WTC11 (cell line): ENCODE measurements around the gene LAMC2. TPM values are rescaled to one million over a fixed set of nuclear protein-coding genes. Genes with fewer than 3 reads are reported as not detected.

Experiments
- ATAC-seq: fragments of 200-7000 bp; cut with Tn5 transposase; 2 replicates; pipeline ENCODE4 v1.10.0; 2021; ENCODE audit warnings: mild to moderate bottlenecking, moderate library complexity
- CTCF ChIA-PET: fragments of 300-600 bp; sonication (Branson Sonifier 250); formaldehyde crosslinking; loops from one replicate; lab custom pipeline; 2021; ENCODE audit warnings: antibody characterized with exemption; lab: Charles Lee
- POLR2A ChIA-PET: fragments of 350-600 bp; sonication (Branson Sonifier 250); formaldehyde crosslinking; loops from one replicate; lab custom pipeline; 2021; ENCODE audit warnings: antibody characterized with exemption; lab: Charles Lee
- DNase-seq: peaks from one replicate; pipeline ENCODE4 v3.0.0; 2021; ENCODE audit warnings: low spot score
- H3K27ac Mint-ChIP-seq: 2 replicates; pipeline ENCODE4 v1.8.0; 2021; ENCODE audit warnings: mixed read lengths
- H3K27me3 Mint-ChIP-seq: 2 replicates; pipeline ENCODE4 v1.8.0; 2021; ENCODE audit warnings: low read depth, mild to moderate bottlenecking, moderate library complexity, mixed read lengths
- H3K36me3 Mint-ChIP-seq: 2 replicates; pipeline ENCODE4 v1.8.0; 2021; ENCODE audit warnings: mixed read lengths
- H3K4me1 Mint-ChIP-seq: 2 replicates; pipeline ENCODE4 v1.8.0; 2022; ENCODE audit warnings: mixed read lengths
- H3K4me3 Mint-ChIP-seq: 2 replicates; pipeline ENCODE4 v1.8.0; 2021; ENCODE audit warnings: mild to moderate bottlenecking, moderate library complexity, mixed read lengths
- H3K9me3 Mint-ChIP-seq: 2 replicates; pipeline ENCODE4 v1.8.0; 2021; ENCODE audit warnings: mixed read lengths
- ARID4B ChIP-seq: sonication (generic); formaldehyde crosslinking; IDR thresholded peaks from 2 replicates; pipeline ENCODE4 v1.8.0; 2023; ENCODE audit warnings: missing genetic modification reagents, mild to moderate bottlenecking, borderline replicate concordance
- CREM ChIP-seq: sonication (generic); formaldehyde crosslinking; IDR thresholded peaks from 2 replicates; pipeline ENCODE4 v1.8.1; 2022; ENCODE audit warnings: mild to moderate bottlenecking, missing genetic modification reagents, moderate library complexity
- FOXP1 ChIP-seq: sonication (generic); formaldehyde crosslinking; IDR thresholded peaks from 2 replicates; pipeline ENCODE4 v1.8.0; 2022; ENCODE audit warnings: missing genetic modification reagents, mild to moderate bottlenecking, moderate library complexity, borderline replicate concordance
- FOXP4 ChIP-seq: sonication (generic); formaldehyde crosslinking; IDR thresholded peaks from 2 replicates; pipeline ENCODE4 v1.8.0; 2022; ENCODE audit warnings: mild to moderate bottlenecking, missing genetic modification reagents
- GTF2I ChIP-seq: fragments of 250-450 bp; sonication (Bioruptor Pico); conservative IDR thresholded peaks from 2 replicates; pipeline ENCODE4 v1.4.0; 2021; ENCODE audit warnings: mild to moderate bottlenecking
- HMGXB4 ChIP-seq: sonication (generic); formaldehyde crosslinking; IDR thresholded peaks from 2 replicates; pipeline ENCODE4 v1.8.1; 2023; ENCODE audit warnings: mild to moderate bottlenecking, moderate library complexity, missing genetic modification reagents
- IRF2 ChIP-seq: sonication (generic); formaldehyde crosslinking; IDR thresholded peaks from 2 replicates; pipeline ENCODE4 v1.8.0; 2022; ENCODE audit warnings: low read depth, missing genetic modification reagents, borderline replicate concordance
- MXD4 ChIP-seq: fragments of 250-450 bp; sonication (Bioruptor Pico); IDR thresholded peaks from 2 replicates; pipeline ENCODE4 v1.8.0; 2021; ENCODE audit warnings: mild to moderate bottlenecking, moderate library complexity, borderline replicate concordance
- NR3C1 ChIP-seq: sonication (generic); formaldehyde crosslinking; conservative IDR thresholded peaks from 2 replicates; pipeline ENCODE4 v1.8.1; 2023; ENCODE audit warnings: low read depth, mild to moderate bottlenecking, missing genetic modification reagents
- PREB ChIP-seq: sonication (generic); formaldehyde crosslinking; IDR thresholded peaks from 2 replicates; pipeline ENCODE4 v1.8.1; 2022; ENCODE audit warnings: mild to moderate bottlenecking, missing genetic modification reagents, moderate library complexity, borderline replicate concordance
- RELA ChIP-seq: sonication (generic); formaldehyde crosslinking; IDR thresholded peaks from 2 replicates; pipeline ENCODE4 v1.8.1; 2022; ENCODE audit warnings: missing genetic modification reagents, mild to moderate bottlenecking, borderline replicate concordance
- STAT6 ChIP-seq: sonication (generic); formaldehyde crosslinking; conservative IDR thresholded peaks from 2 replicates; pipeline ENCODE4 v1.8.1; 2023; ENCODE audit warnings: mild to moderate bottlenecking, low read depth, missing genetic modification reagents, moderate library complexity
- TEAD4 ChIP-seq: sonication (generic); formaldehyde crosslinking; IDR thresholded peaks from 2 replicates; pipeline ENCODE4 v1.8.0; 2022; ENCODE audit warnings: mild to moderate bottlenecking, missing genetic modification reagents
- USF2 ChIP-seq: sonication (generic); formaldehyde crosslinking; IDR thresholded peaks from 2 replicates; pipeline ENCODE4 v1.8.1; 2023; ENCODE audit warnings: mild to moderate bottlenecking, missing genetic modification reagents, moderate library complexity
- ZBTB43 ChIP-seq: sonication (generic); formaldehyde crosslinking; IDR thresholded peaks from 2 replicates; pipeline ENCODE4 v1.8.1; 2023; ENCODE audit warnings: mild to moderate bottlenecking, missing genetic modification reagents
- ZNF396 ChIP-seq: fragments of 250-450 bp; sonication (Bioruptor Pico); IDR thresholded peaks from 2 replicates; pipeline ENCODE4 v1.8.0; 2021; ENCODE audit warnings: mild to moderate bottlenecking, moderate library complexity, borderline replicate concordance
- ZNF423 ChIP-seq: fragments of 250-450 bp; sonication (Bioruptor Pico); IDR thresholded peaks from 2 replicates; pipeline ENCODE4 v2.1.2; 2022; ENCODE audit warnings: mild to moderate bottlenecking, moderate library complexity
- total RNA-seq: library from RNA; stranded (reverse); gene quantifications from 3 replicates; pipeline ENCODE4 v1.2.3, GENCODE V29; 2021

LAMC2 gene
- total RNA-seq, 1 experiment from 2014 or later, result 7.9 TPM

- CTCF ChIA-PET, result interaction anchor here (1.2 to 2.5 kb wide), 2 partner anchors 25 to 32 kb away, joined by 7 to 10 read pairs; no protein-coding TSS in a partner anchor
- ATAC-seq, result no peak
- POLR2A ChIA-PET, result interaction anchor here (0.7 kb wide), 1 partner anchor 23 kb away, joined by 3 read pairs; no protein-coding TSS in a partner anchor
- H3K9me3 Mint-ChIP-seq, result no peaks in the 10 kb centered on the region
- H3K27ac Mint-ChIP-seq, result no peak overlapping the region
- H3K4me3 Mint-ChIP-seq, result no peak overlapping the region
- H3K36me3 Mint-ChIP-seq, result no peaks in the 10 kb centered on the region
- no peak for DNase-seq
- no peaks in the 10 kb centered on the region for H3K27me3 Mint-ChIP-seq
- H3K4me1 Mint-ChIP-seq, result peaks cover 5% of the 10 kb centered on the region; the same call in 1 of the 2 replicates
- TF ChIP-seq CREM (no peak), RELA (CRISPR knock-in tag) (no peak), STAT6 (no peak), ZNF423 (CRISPR knock-in tag) (no peak), HMGXB4 (CRISPR knock-in tag) (no peak), IRF2 (CRISPR knock-in tag) (no peak), PREB (CRISPR knock-in tag) (no peak), MXD4 (CRISPR knock-in tag) (no peak), TEAD4 (CRISPR knock-in tag) (no peak), FOXP1 (CRISPR knock-in tag) (no peak), USF2 (no peak), FOXP4 (CRISPR knock-in tag) (no peak), GTF2I (CRISPR knock-in tag) (no peak), ARID4B (CRISPR knock-in tag) (no peak), ZNF396 (CRISPR knock-in tag) (no peak), NR3C1 (no peak), ZBTB43 (CRISPR knock-in tag) (no peak)
These were observed 17.0 kb downstream of the LAMC2 start for GRCh38 chr1:183203094-183203493.
